IMR-90 (cell line): ENCODE data around the gene PRKACB. TPM values are rescaled to one million over a fixed set of nuclear protein-coding genes. Genes with fewer than 3 reads are reported as not detected.

Source experiments
- ATAC-seq: fragments of 200-7000 bp; cut with Tn5 transposase; 2 replicates; pipeline ENCODE4 v1.9.1; 2020; ENCODE audit warnings: low read depth, mild to moderate bottlenecking, moderate library complexity
- BruUV-seq: library from RNA; stranded (reverse); fragments of 400-500 nt; replicated peaks from 2 replicates; lab custom pipeline; 2021; lab: Mats Ljungman, UMichigan
- CTCF ChIA-PET: fragments of 300-600 bp; formaldehyde crosslinking; extraction: SDS; loops from one replicate; lab custom pipeline; 2021; ENCODE audit warnings: antibody characterized with exemption; lab: Yijun Ruan, JAX
- POLR2A ChIA-PET: fragments of 300-600 bp; sonication (Branson Sonifier 250); formaldehyde crosslinking; loops from one replicate; lab custom pipeline; 2022; ENCODE audit warnings: antibody characterized with exemption; ENCODE audit not compliant: unreplicated experiment; lab: Charles Lee
- DNase-seq: peaks from one replicate; pipeline ENCODE4 v3.0.0; 2013
- H2AFZ ChIP-seq: replicated peaks from 2 replicates; pipeline ENCODE3; 2013; ENCODE audit warnings: low read length, mild to moderate bottlenecking; ENCODE audit not compliant: poor library complexity
- H2AK5ac ChIP-seq: 2 replicates; pipeline ENCODE4 v1.6.1; 2013; ENCODE audit warnings: low read depth, low read length, inconsistent platforms
- H2AK9ac ChIP-seq: replicated peaks from 2 replicates; pipeline ENCODE3; 2013; ENCODE audit warnings: mild to moderate bottlenecking, low read depth, low read length, moderate library complexity; ENCODE audit not compliant: poor library complexity
- H2BK120ac ChIP-seq: 2 replicates; pipeline ENCODE4 v1.6.1; 2013; ENCODE audit warnings: low read depth, low read length, inconsistent platforms
- H2BK15ac ChIP-seq: 3 replicates; pipeline ENCODE4 v1.6.1; 2013; ENCODE audit warnings: low read depth, low read length, inconsistent platforms
- H2BK20ac ChIP-seq: 2 replicates; pipeline ENCODE4 v1.6.1; 2013; ENCODE audit warnings: low read depth, mild to moderate bottlenecking, inconsistent platforms, low read length, moderate library complexity
- H2BK5ac ChIP-seq: 2 replicates; pipeline ENCODE4 v1.6.1; 2013; ENCODE audit warnings: mild to moderate bottlenecking, low read depth, low read length, inconsistent platforms; ENCODE audit not compliant: poor library complexity, severe bottlenecking
- H3K14ac ChIP-seq: replicated peaks from 2 replicates; pipeline ENCODE4 v1.6.1; 2013; ENCODE audit warnings: low read depth, low read length, inconsistent platforms
- H3K18ac ChIP-seq: 2 replicates; pipeline ENCODE4 v1.6.1; 2013; ENCODE audit warnings: low read depth, low read length, control low read depth
- H3K23ac ChIP-seq: 2 replicates; pipeline ENCODE4 v1.6.1; 2013; ENCODE audit warnings: low read depth, low read length, inconsistent platforms
- H3K27ac ChIP-seq: 2 replicates; pipeline ENCODE4 v1.5.1; 2013; ENCODE audit warnings: mild to moderate bottlenecking, control low read depth, low read length; ENCODE audit not compliant: insufficient read depth
- H3K27me3 ChIP-seq: 2 replicates; pipeline ENCODE4 v1.6.1; 2013; ENCODE audit warnings: low read length; ENCODE audit not compliant: control insufficient read depth, insufficient read depth
- H3K36me3 ChIP-seq: 2 replicates; pipeline ENCODE4 v1.6.1; 2013; ENCODE audit warnings: low read length, mixed read lengths; ENCODE audit not compliant: control insufficient read depth, insufficient read depth
- H3K4ac ChIP-seq: 2 replicates; pipeline ENCODE4 v1.6.1; 2013; ENCODE audit warnings: low read depth, low read length, inconsistent platforms
- H3K4me1 ChIP-seq: 2 replicates; pipeline ENCODE4 v1.6.1; 2013; ENCODE audit warnings: low read length, mixed read lengths; ENCODE audit not compliant: control insufficient read depth, insufficient read depth
- H3K4me2 ChIP-seq: 2 replicates; pipeline ENCODE4 v1.6.1; 2013; ENCODE audit warnings: low read depth, mild to moderate bottlenecking, control low read depth, low read length, moderate library complexity
- H3K4me3 ChIP-seq: 2 replicates; pipeline ENCODE4 v1.5.1; 2013; ENCODE audit warnings: low read depth, mild to moderate bottlenecking, control low read depth, low read length, moderate library complexity; ENCODE audit not compliant: insufficient read depth
- H3K56ac ChIP-seq: 2 replicates; pipeline ENCODE4 v1.6.1; 2013; ENCODE audit warnings: low read length, inconsistent platforms; ENCODE audit not compliant: insufficient read depth; ENCODE audit errors: extremely low read depth
- H3K79me1 ChIP-seq, 2 experiments: 2 replicates each; pipeline ENCODE4 v1.6.1; 2013; ENCODE audit warnings: low read length in 2 of 2, inconsistent platforms in 1 of 2, low read depth in 1 of 2
- H3K9ac ChIP-seq: 2 replicates; pipeline ENCODE4 v1.6.1; 2013; ENCODE audit warnings: low read depth, low read length, control low read depth
- H3K9me1 ChIP-seq: 2 replicates; pipeline ENCODE4 v1.6.1; 2013; ENCODE audit warnings: low read length, inconsistent platforms; ENCODE audit not compliant: insufficient read depth
- H3K9me3 ChIP-seq: 2 replicates; pipeline ENCODE4 v1.6.1; 2013; ENCODE audit warnings: low read length; ENCODE audit not compliant: control insufficient read depth, insufficient read depth
- H4K20me1 ChIP-seq: 2 replicates; pipeline ENCODE4 v1.6.1; 2013; ENCODE audit warnings: low read length, inconsistent platforms; ENCODE audit not compliant: insufficient read depth
- H4K5ac ChIP-seq: 2 replicates; pipeline ENCODE4 v1.6.1; 2013; ENCODE audit warnings: mild to moderate bottlenecking, low read depth, low read length, control low read depth
- H4K8ac ChIP-seq, 2 experiments: 2 replicates each; pipeline ENCODE4 v1.6.1; 2013; ENCODE audit warnings: low read depth in 2 of 2, low read length in 2 of 2, control low read depth in 1 of 2, inconsistent platforms in 1 of 2
- H4K91ac ChIP-seq: 2 replicates; pipeline ENCODE4 v1.6.1; 2013; ENCODE audit warnings: low read depth, low read length, inconsistent platforms; ENCODE audit not compliant: insufficient read depth
- CEBPB ChIP-seq: IDR thresholded peaks from 2 replicates; pipeline ENCODE4 v1.6.1; 2012; ENCODE audit warnings: low read depth, low read length, improper control_type of control experiment
- CHD1 ChIP-seq: IDR thresholded peaks from 2 replicates; pipeline ENCODE4 v1.6.1; 2012; ENCODE audit warnings: low read depth, low read length, improper control_type of control experiment
- FOS ChIP-seq: fragments of 150-350 bp; IDR thresholded peaks from 2 replicates; pipeline ENCODE4 v1.6.1; 2016; ENCODE audit warnings: low read depth, low read length
- MAFK ChIP-seq: IDR thresholded peaks from 2 replicates; pipeline ENCODE4 v1.6.1; 2012; ENCODE audit warnings: low read depth, low read length, improper control_type of control experiment
- MXI1 ChIP-seq: IDR thresholded peaks from 2 replicates; pipeline ENCODE4 v1.6.1; 2012; ENCODE audit warnings: low read depth, mild to moderate bottlenecking, low read length, moderate library complexity, borderline replicate concordance
- POLR2A ChIP-seq: IDR thresholded peaks from 2 replicates; pipeline ENCODE4 v1.6.1; 2012; ENCODE audit warnings: mild to moderate bottlenecking, low read depth, low read length
- RAD21 ChIP-seq: IDR thresholded peaks from 2 replicates; pipeline ENCODE4 v1.6.1; 2012; ENCODE audit warnings: low read length, improper control_type of control experiment
- WGBS, 2 experiments: methylation state at CpG; one replicate each; pipeline versions ENCODE4 v1.1.5 to v1.1.7; 2013; ENCODE audit warnings: missing lambda C conversion rate in 2 of 2; ENCODE audit not compliant: insufficient read length in 1 of 2; ENCODE audit errors: extremely low coverage in 2 of 2; 5-methylcytosine and 5-hydroxymethylcytosine counted together
- dilution Hi-C: fragments of 300-500 bp; cut with HindIII; formaldehyde crosslinking; loops from one replicate; pipeline ENCODE4 v1.14.3; 2018; ENCODE audit warnings: low sequenced_read_pairs; ENCODE audit not compliant: unreplicated experiment
- in situ Hi-C: fragments of 300-500 bp; cut with MboI; formaldehyde crosslinking; loops from 3 replicates; pipeline ENCODE4 v1.14.3; 2019; ENCODE audit warnings: low sequenced_read_pairs, inconsistent platforms, mixed read lengths
- intact Hi-C: fragments of 100-400 bp; cut with micrococcal nuclease; formaldehyde crosslinking; loops from 2 replicates; pipeline ENCODE4 v1.10.0; 2022
- polyA plus RNA-seq, 3 experiments: library from polyadenylated mRNA; depleted of rRNA; stranded (reverse); fragments of >200 nt; gene quantifications; 2 replicates each; pipeline ENCODE4 v1.2.3, GENCODE V29; 2012; ENCODE audit warnings: low replicate concordance in 1 of 3
- total RNA-seq: library from RNA; depleted of rRNA; stranded (reverse); fragments of >200 nt; gene quantifications from 2 replicates; pipeline ENCODE4 v1.2.3, GENCODE V29; 2012
- TF ChIP-seq, protein P1 (sequence below): fragments of 150-350 bp; IDR thresholded peaks from 2 replicates; pipeline ENCODE4 v1.6.1; 2016; ENCODE audit warnings: low read depth, mild to moderate bottlenecking, low read length, moderate library complexity, borderline replicate concordance

PRKACB gene
- total and polyA plus RNA-seq, 2 of the 4 experiments (the other 2 are of a cell fraction) = 8.2 to 8.3 TPM

DNA sequence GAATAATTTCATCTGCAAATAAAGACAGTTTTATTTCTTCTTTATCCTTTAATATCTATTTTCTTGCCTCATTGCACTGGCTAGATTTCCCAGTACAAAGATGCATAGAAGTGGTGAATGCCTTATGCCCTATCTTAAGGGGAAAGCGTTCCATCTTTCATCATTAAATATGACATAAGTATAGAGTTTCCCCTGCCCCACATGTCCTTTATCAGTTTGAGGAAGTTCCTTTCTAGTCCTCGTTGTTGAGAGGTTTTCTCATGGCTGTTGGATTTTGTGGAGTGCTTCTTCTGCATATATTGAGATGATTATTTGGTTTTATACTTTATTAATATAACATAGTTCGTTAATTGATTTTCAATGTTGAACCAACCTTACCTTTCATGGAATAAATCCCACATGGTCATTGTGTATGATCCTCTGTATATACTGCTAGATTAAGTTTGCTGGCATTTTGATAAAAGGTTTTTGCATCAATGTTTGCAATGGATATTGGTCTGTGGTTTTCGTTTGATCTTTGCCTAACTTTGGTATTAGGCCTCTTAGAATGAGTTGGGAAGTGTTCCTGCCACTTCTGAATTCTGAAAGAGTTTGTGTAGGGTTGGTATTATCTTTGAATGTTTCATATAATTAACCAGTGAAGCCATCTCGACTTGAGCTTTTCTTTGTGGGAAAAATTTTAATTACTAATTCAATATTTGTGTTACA lies 15.6 kb downstream of the PRKACB start:
- POLR2A ChIA-PET = no interaction called here
- CTCF ChIA-PET = no interaction called here
- Histone ChIP-seq H3K4me1 (peaks cover 4% of the 10 kb centered on the region), H3K18ac (no peak overlapping the region), H2AK5ac (no peak overlapping the region), H3K4ac (no peak overlapping the region), H2AK9ac (no peak overlapping the region), H3K4me2 (no peak overlapping the region), H3K9me1 (no peaks in the 10 kb centered on the region), H3K36me3 (no peaks in the 10 kb centered on the region), H2BK120ac (no peak overlapping the region), H3K56ac (no peak overlapping the region), H4K91ac (no peak overlapping the region), H2BK20ac (no peak overlapping the region), H3K9me3 (no peaks in the 10 kb centered on the region), H4K20me1 (no peaks in the 10 kb centered on the region), H3K14ac (no peak overlapping the region), H3K27me3 (no peaks in the 10 kb centered on the region), H3K27ac (no peak overlapping the region), H3K4me3 (no peak overlapping the region), H4K8ac (no peak overlapping the region), H2BK15ac (no peak overlapping the region), H2BK5ac (no peak overlapping the region), H4K5ac (no peak overlapping the region), H2AFZ (no peak overlapping the region), H3K9ac (no peak overlapping the region), H3K23ac (no peak overlapping the region), H3K79me1 (peaks cover 11 to 19% of the 10 kb centered on the region in 2 experiments)
- no peak for DNase-seq
- BruUV-seq = no TSS peak
- intact Hi-C loops (no loop called here), in situ Hi-C loops (loop anchor here (10.0 kb wide), 1 partner anchor 595 kb away; no protein-coding TSS in a partner anchor), dilution Hi-C loops (no loop called here)
- WGBS, 2 experiments = no CpG with 5 or more reads among the region's 5 CpGs
- TF ChIP-seq CHD1 (no peak), CEBPB (no peak), POLR2A (no peak), MAFK (no peak), FOS (no peak), MXI1 (no peak), RAD21 (no peak)
- TF ChIP-seq, protein P1, sequence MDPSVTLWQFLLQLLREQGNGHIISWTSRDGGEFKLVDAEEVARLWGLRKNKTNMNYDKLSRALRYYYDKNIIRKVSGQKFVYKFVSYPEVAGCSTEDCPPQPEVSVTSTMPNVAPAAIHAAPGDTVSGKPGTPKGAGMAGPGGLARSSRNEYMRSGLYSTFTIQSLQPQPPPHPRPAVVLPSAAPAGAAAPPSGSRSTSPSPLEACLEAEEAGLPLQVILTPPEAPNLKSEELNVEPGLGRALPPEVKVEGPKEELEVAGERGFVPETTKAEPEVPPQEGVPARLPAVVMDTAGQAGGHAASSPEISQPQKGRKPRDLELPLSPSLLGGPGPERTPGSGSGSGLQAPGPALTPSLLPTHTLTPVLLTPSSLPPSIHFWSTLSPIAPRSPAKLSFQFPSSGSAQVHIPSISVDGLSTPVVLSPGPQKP = no peak
- no peak for ATAC-seq
